WTC11 (cell line): ENCODE results near the gene TGM4. TPM values are rescaled to one million over a fixed set of nuclear protein-coding genes. Genes with fewer than 3 reads are reported as not detected.

Experiments
- ATAC-seq: fragments of 200-7000 bp; cut with Tn5 transposase; 2 replicates; pipeline ENCODE4 v1.10.0; 2021; ENCODE audit warnings: mild to moderate bottlenecking, moderate library complexity
- CTCF ChIA-PET: fragments of 300-600 bp; sonication (Branson Sonifier 250); formaldehyde crosslinking; loops from one replicate; lab custom pipeline; 2021; ENCODE audit warnings: antibody characterized with exemption; lab: Charles Lee
- POLR2A ChIA-PET: fragments of 350-600 bp; sonication (Branson Sonifier 250); formaldehyde crosslinking; loops from one replicate; lab custom pipeline; 2021; ENCODE audit warnings: antibody characterized with exemption; lab: Charles Lee
- DNase-seq: peaks from one replicate; pipeline ENCODE4 v3.0.0; 2021; ENCODE audit warnings: low spot score
- H3K27ac Mint-ChIP-seq: 2 replicates; pipeline ENCODE4 v1.8.0; 2021; ENCODE audit warnings: mixed read lengths
- H3K27me3 Mint-ChIP-seq: 2 replicates; pipeline ENCODE4 v1.8.0; 2021; ENCODE audit warnings: low read depth, mild to moderate bottlenecking, moderate library complexity, mixed read lengths
- H3K36me3 Mint-ChIP-seq: 2 replicates; pipeline ENCODE4 v1.8.0; 2021; ENCODE audit warnings: mixed read lengths
- H3K4me1 Mint-ChIP-seq: 2 replicates; pipeline ENCODE4 v1.8.0; 2022; ENCODE audit warnings: mixed read lengths
- H3K4me3 Mint-ChIP-seq: 2 replicates; pipeline ENCODE4 v1.8.0; 2021; ENCODE audit warnings: mild to moderate bottlenecking, moderate library complexity, mixed read lengths
- H3K9me3 Mint-ChIP-seq: 2 replicates; pipeline ENCODE4 v1.8.0; 2021; ENCODE audit warnings: mixed read lengths
- ARID4B ChIP-seq: sonication (generic); formaldehyde crosslinking; IDR thresholded peaks from 2 replicates; pipeline ENCODE4 v1.8.0; 2023; ENCODE audit warnings: missing genetic modification reagents, mild to moderate bottlenecking, borderline replicate concordance
- CREB1 ChIP-seq: sonication (generic); formaldehyde crosslinking; IDR thresholded peaks from 2 replicates; pipeline ENCODE4 v1.8.0; 2023; ENCODE audit warnings: mild to moderate bottlenecking, missing genetic modification reagents
- CREM ChIP-seq: sonication (generic); formaldehyde crosslinking; IDR thresholded peaks from 2 replicates; pipeline ENCODE4 v1.8.1; 2022; ENCODE audit warnings: mild to moderate bottlenecking, missing genetic modification reagents, moderate library complexity
- E2F4 ChIP-seq: sonication (generic); formaldehyde crosslinking; IDR thresholded peaks from 2 replicates; pipeline ENCODE4 v1.8.1; 2022; ENCODE audit warnings: low read depth, mild to moderate bottlenecking, moderate library complexity, missing genetic modification reagents, borderline replicate concordance
- EMX1 ChIP-seq: fragments of 250-450 bp; sonication (Bioruptor Pico); IDR thresholded peaks from 2 replicates; pipeline ENCODE4 v1.8.0; 2021; ENCODE audit warnings: mild to moderate bottlenecking
- ESRRA ChIP-seq: sonication (generic); formaldehyde crosslinking; IDR thresholded peaks from 2 replicates; pipeline ENCODE4 v1.8.1; 2022; ENCODE audit warnings: mild to moderate bottlenecking, missing genetic modification reagents, borderline replicate concordance
- GTF2I ChIP-seq: fragments of 250-450 bp; sonication (Bioruptor Pico); conservative IDR thresholded peaks from 2 replicates; pipeline ENCODE4 v1.4.0; 2021; ENCODE audit warnings: mild to moderate bottlenecking
- HMGXB4 ChIP-seq: sonication (generic); formaldehyde crosslinking; IDR thresholded peaks from 2 replicates; pipeline ENCODE4 v1.8.1; 2023; ENCODE audit warnings: mild to moderate bottlenecking, moderate library complexity, missing genetic modification reagents
- IRF2 ChIP-seq: sonication (generic); formaldehyde crosslinking; IDR thresholded peaks from 2 replicates; pipeline ENCODE4 v1.8.0; 2022; ENCODE audit warnings: low read depth, missing genetic modification reagents, borderline replicate concordance
- MAX ChIP-seq: sonication (generic); formaldehyde crosslinking; IDR thresholded peaks from 2 replicates; pipeline ENCODE4 v1.8.0; 2022; ENCODE audit warnings: mild to moderate bottlenecking, missing genetic modification reagents
- MXD4 ChIP-seq: fragments of 250-450 bp; sonication (Bioruptor Pico); IDR thresholded peaks from 2 replicates; pipeline ENCODE4 v1.8.0; 2021; ENCODE audit warnings: mild to moderate bottlenecking, moderate library complexity, borderline replicate concordance
- MYBL2 ChIP-seq: sonication (generic); formaldehyde crosslinking; IDR thresholded peaks from 2 replicates; pipeline ENCODE4 v1.8.1; 2023; ENCODE audit warnings: mild to moderate bottlenecking, moderate library complexity, missing genetic modification reagents
- OVOL2 ChIP-seq: fragments of 250-450 bp; sonication (Bioruptor Pico); IDR thresholded peaks from 2 replicates; pipeline ENCODE4 v1.9.0; 2021; ENCODE audit warnings: mild to moderate bottlenecking, borderline replicate concordance
- PRRX2 ChIP-seq: fragments of 250-450 bp; sonication (Bioruptor Pico); IDR thresholded peaks from 2 replicates; pipeline ENCODE4 v1.8.0; 2021; ENCODE audit warnings: mild to moderate bottlenecking
- SOX15 ChIP-seq: fragments of 250-450 bp; sonication (Bioruptor Pico); IDR thresholded peaks from 2 replicates; pipeline ENCODE4 v1.9.0; 2021; ENCODE audit warnings: mild to moderate bottlenecking
- SP1 ChIP-seq: sonication (generic); formaldehyde crosslinking; conservative IDR thresholded peaks from 2 replicates; pipeline ENCODE4 v1.8.1; 2022; ENCODE audit warnings: missing genetic modification reagents
- TCF7 ChIP-seq: sonication (generic); formaldehyde crosslinking; IDR thresholded peaks from 2 replicates; pipeline ENCODE4 v1.8.0; 2022; ENCODE audit warnings: mild to moderate bottlenecking, low read depth, missing genetic modification reagents, moderate library complexity
- TEAD1 ChIP-seq: sonication (generic); formaldehyde crosslinking; IDR thresholded peaks from 2 replicates; pipeline ENCODE4 v1.8.0; 2022; ENCODE audit warnings: mild to moderate bottlenecking, missing genetic modification reagents
- TP53 ChIP-seq: sonication (generic); formaldehyde crosslinking; IDR thresholded peaks from 2 replicates; pipeline ENCODE4 v1.8.1; 2023; ENCODE audit warnings: mild to moderate bottlenecking, missing genetic modification reagents
- ZNF232 ChIP-seq: sonication (generic); formaldehyde crosslinking; IDR thresholded peaks from 2 replicates; pipeline ENCODE4 v1.8.0; 2022; ENCODE audit warnings: mild to moderate bottlenecking, missing genetic modification reagents
- ZNF396 ChIP-seq: fragments of 250-450 bp; sonication (Bioruptor Pico); IDR thresholded peaks from 2 replicates; pipeline ENCODE4 v1.8.0; 2021; ENCODE audit warnings: mild to moderate bottlenecking, moderate library complexity, borderline replicate concordance
- ZNF425 ChIP-seq: fragments of 250-450 bp; sonication (Bioruptor Pico); conservative IDR thresholded peaks from 2 replicates; pipeline ENCODE4 v1.9.0; 2021; ENCODE audit warnings: mild to moderate bottlenecking
- ZSCAN18 ChIP-seq: fragments of 250-450 bp; sonication (Bioruptor Pico); IDR thresholded peaks from 2 replicates; pipeline ENCODE4 v2.1.2; 2022; ENCODE audit warnings: mild to moderate bottlenecking, moderate library complexity
- total RNA-seq: library from RNA; stranded (reverse); gene quantifications from 3 replicates; pipeline ENCODE4 v1.2.3, GENCODE V29; 2021

Gene TGM4
- total RNA-seq, 1 experiment from 2014 or later = not detected

- POLR2A ChIA-PET = interaction anchor here (0.6 kb wide), 1 partner anchor 435 kb away, joined by 4 read pairs; no protein-coding TSS in a partner anchor
- peaks cover 14% of the 10 kb centered on the region for H3K27me3 Mint-ChIP-seq
- TF ChIP-seq SOX15 (CRISPR knock-in tag) = no peak
- TF ChIP-seq IRF2 (CRISPR knock-in tag) = no peak
- no peak for TF ChIP-seq PRRX2 (CRISPR knock-in tag)
- no peak for TF ChIP-seq TP53 (CRISPR knock-in tag)
- TF ChIP-seq HMGXB4 = no peak
- TF ChIP-seq OVOL2 = no peak
- TF ChIP-seq EMX1 (CRISPR knock-in tag) = no peak
- no peak for TF ChIP-seq ZNF396
- no peak for TF ChIP-seq ZSCAN18 (CRISPR knock-in tag)
- no peak for TF ChIP-seq ZNF232 (CRISPR knock-in tag)
- TF ChIP-seq SP1 (CRISPR knock-in tag) = no peak
- TF ChIP-seq ZNF425 (CRISPR knock-in tag) = no peak
- no peak for TF ChIP-seq ESRRA (CRISPR knock-in tag)
- H3K4me3 Mint-ChIP-seq = no peak overlapping the region
- ATAC-seq (no peak), DNase-seq (no peak)
- CTCF ChIA-PET = no interaction called here
- peaks cover 25% of the 10 kb centered on the region for H3K9me3 Mint-ChIP-seq
- H3K36me3 Mint-ChIP-seq = no peaks in the 10 kb centered on the region
- H3K4me1 Mint-ChIP-seq = no peaks in the 10 kb centered on the region
- H3K27ac Mint-ChIP-seq = no peak overlapping the region
These were observed 33.2 kb downstream of the TGM4 start for GRCh38 chr3:44907612-44908011.

GRCh38 chr3:44909063-44909462 is 34.7 kb downstream of the TGM4 start:
- H3K27ac Mint-ChIP-seq = no peak overlapping the region
- DNase-seq = no peak
- no peak for ATAC-seq
- ChIA-PET CTCF (no interaction called here), POLR2A (no interaction called here)
- H3K4me1 Mint-ChIP-seq = 0 out of 2 replicates have a peak, but pooled peaks cover 4% of the 10 kb centered on the region
- H3K4me3 Mint-ChIP-seq = no peak overlapping the region
- H3K27me3 Mint-ChIP-seq = peaks cover 12% of the 10 kb centered on the region
- no peak for TF ChIP-seq MYBL2 (CRISPR knock-in tag)
- TF ChIP-seq MAX = no peak
- no peak for TF ChIP-seq GTF2I (CRISPR knock-in tag)
- TF ChIP-seq E2F4 (CRISPR knock-in tag) = no peak
- H3K36me3 Mint-ChIP-seq = no peaks in the 10 kb centered on the region
- peaks cover 25% of the 10 kb centered on the region for H3K9me3 Mint-ChIP-seq

GRCh38 chr3:44910693-44911092 is 36.3 kb downstream of the TGM4 start:
- ATAC-seq = no peak
- TF ChIP-seq CREM (CRISPR knock-in tag) (no peak), ARID4B (CRISPR knock-in tag) (no peak), IRF2 (CRISPR knock-in tag) (no peak), MAX (no peak), TCF7 (CRISPR knock-in tag) (no peak), MXD4 (CRISPR knock-in tag) (no peak), GTF2I (CRISPR knock-in tag) (no peak), TEAD1 (CRISPR knock-in tag) (no peak), CREB1 (CRISPR knock-in tag) (no peak)

More at GRCh38 chr3:44910693-44911092, 36.3 kb downstream of the TGM4 start:
- ChIA-PET POLR2A (no interaction called here), CTCF (no interaction called here)
- Mint-ChIP-seq H3K27me3 (peaks cover 7% of the 10 kb centered on the region), H3K4me1 (0 out of 2 replicates have a peak, but pooled peaks cover 4% of the 10 kb centered on the region), H3K36me3 (no peaks in the 10 kb centered on the region), H3K27ac (no peak overlapping the region), H3K9me3 (peaks cover 18% of the 10 kb centered on the region), H3K4me3 (no peak overlapping the region)
- DNase-seq = no peak
